Medulla oblongata (tissue), 1 donor: Measurements from ENCODE around the gene RAB4B.
"Not testable (repeated sequence)": the region's sequence is repeated elsewhere in the genome, so short reads cannot be mapped to it uniquely, and the experiment has no call there.

Experiments used
- DNase-seq: peaks from one replicate; pipeline ENCODE4 v3.0.0-alpha.2; 2015; ENCODE audit errors: extremely low spot score

RAB4B gene

DNA sequence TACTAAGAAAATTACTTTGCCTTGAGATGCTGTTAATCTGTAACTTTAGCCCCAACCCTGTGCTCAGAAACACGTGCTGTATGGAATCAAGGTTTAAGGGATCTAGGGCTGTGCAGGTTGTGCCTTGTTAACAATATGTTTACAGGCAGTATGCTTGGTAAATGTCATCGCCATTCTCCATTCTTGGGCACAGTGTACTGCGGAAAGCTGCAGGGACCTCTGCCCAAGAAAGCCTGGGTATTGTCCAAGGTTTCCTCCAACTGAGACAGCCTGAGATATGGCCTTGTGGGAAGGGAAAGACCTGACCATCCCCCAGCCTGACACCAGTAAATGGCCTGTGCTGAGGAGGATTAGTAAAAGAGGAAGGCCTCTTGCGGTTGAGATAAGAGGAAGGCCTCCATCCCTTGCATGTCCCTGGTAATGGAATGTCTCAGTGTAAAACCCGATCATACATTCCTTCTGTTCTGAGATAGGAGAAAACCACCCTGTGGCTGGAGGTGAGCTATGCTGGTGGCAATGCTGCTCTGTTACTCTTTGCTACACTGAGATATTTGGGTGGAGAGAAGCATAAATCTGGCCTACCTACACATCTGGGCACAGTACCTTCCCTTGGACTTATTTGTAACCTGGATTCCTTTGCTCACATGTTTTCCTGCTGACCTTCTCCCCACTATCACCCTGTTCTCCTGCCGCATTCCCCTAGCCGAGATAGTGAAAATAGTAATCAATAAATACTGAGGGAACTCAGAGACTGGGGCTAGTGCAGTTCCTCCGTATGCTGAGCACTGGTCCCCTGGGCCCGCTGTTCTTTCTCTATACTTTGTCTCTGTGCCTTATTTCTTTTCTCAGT lies 44.9 kb downstream of the RAB4B start:
- peak; percentile 53 for DNase-seq

- not testable (repeated sequence) for DNase-seq
Observed at GRCh38 chr19:40824916-40825315, 46.9 kb downstream of the RAB4B start.

DNA sequence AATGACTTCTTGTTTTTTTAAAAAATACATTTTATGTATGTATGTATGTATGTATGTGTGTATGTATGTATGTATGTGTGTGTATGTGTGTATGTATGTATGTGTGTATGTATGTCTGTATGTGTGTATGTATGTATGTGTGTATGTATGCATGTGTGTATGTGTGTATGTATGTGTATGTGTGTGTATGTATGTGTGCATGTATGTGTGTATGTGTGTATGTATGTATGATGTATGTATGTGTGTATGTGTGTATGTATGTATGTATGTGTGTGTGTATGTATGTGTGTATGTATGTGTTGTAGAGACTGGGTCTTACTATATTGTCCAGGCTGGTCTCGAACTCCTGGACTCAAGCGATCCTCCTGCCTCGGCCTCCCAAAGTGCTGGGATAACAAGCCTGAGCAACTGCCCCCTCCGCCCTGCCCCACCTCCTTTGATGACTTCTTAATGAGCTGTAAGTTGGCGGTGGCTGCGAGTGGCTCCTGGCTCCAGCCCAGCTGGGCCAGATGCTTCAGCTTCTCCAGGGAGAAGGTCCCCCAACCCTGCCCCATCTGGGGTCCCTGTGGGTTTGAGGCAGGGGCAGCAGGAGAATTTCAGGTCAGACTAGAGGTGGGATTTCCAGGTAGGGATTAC lies 47.5 kb downstream of the RAB4B start:
- DNase-seq = not testable (repeated sequence)

- DNase-seq = not testable (repeated sequence)
Observed at GRCh38 chr19:40826312-40826698, 48.3 kb downstream of the RAB4B start.

DNA sequence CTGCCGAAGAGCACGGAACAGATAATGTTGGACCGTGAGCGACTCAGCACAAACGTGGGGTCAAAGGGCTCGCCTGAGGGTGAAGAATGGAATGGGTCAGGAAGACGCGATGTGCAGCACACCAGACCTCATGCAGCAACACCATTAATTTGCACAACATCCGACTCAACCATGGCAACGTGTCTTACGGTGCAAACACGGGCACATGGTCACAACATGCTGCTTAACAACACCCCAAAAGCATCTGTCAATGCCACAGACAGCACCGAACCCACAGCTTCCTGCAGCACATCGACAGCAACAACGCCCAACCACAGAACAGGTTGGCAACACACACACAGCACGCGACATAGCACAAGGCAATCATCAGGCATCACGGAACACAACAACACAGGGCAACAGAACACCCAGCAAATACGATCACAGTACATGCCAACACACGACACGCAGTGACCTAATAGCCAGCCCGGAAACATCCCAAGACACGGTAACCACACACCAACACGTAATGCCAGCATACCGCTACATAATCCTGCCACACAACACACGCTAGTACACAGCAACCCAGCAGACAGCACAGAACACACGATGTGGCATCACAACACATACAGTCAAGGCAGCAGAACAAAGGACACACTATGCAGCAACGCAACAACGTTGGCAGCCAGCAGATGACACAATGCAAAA lies 48.8 kb downstream of the RAB4B start:
- not testable (repeated sequence) for DNase-seq

GRCh38 chr19:40827386-40828247 lies 49.6 kb downstream of the RAB4B start:
- no peak for DNase-seq

- no peak for DNase-seq
Observed at GRCh38 chr19:40829205-40829604, 51.2 kb downstream of the RAB4B start.

GRCh38 chr19:40830741-40831140 lies 52.7 kb downstream of the RAB4B start:
- DNase-seq = not testable (repeated sequence)

DNA sequence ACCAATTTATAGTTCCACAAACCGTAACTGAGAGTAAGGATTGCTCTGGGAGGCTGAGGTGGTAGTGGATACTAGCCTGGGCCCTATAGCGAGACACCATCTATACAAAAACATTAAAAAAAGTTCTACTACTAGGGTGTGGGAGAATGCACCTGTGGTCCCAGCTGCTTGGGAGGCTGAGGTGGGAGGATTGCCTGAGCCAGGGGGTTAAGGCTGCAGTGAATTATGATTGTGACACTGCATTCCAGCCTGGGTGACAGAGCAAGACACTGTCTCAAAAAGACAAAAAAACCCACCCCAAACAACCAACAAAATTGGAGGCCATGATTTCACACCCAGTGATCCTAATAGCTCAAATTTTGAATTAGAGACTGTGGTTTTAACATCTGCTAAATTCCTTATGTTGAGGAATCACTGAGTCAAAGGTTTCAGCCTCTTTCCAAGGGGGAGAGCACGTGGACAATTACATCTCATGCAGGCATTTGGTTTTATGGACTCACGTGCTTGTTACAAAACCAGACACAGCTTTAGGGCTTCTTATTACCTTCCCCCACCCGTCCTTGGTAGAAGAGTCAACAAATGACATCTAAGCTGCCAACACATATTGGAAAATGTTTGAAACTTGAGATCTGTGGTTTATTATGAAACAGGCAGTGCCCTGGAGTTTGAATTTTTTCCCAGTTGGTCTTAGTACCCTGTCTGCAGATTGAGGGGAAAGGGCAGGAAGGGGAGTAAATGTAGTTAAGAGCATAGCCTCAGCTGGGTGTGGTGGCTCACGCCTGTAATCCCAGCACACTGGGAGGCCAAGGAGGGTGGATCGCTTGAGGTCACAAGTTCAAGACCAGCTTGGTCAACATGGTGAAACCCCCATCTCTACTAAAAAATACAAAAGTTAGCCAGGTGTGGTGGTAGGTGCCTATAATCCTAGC lies 53.7 kb downstream of the RAB4B start:
- no peak for DNase-seq

- DNase-seq = not testable (repeated sequence)
Observed at GRCh38 chr19:40832431-40832790, 54.4 kb downstream of the RAB4B start.

DNA sequence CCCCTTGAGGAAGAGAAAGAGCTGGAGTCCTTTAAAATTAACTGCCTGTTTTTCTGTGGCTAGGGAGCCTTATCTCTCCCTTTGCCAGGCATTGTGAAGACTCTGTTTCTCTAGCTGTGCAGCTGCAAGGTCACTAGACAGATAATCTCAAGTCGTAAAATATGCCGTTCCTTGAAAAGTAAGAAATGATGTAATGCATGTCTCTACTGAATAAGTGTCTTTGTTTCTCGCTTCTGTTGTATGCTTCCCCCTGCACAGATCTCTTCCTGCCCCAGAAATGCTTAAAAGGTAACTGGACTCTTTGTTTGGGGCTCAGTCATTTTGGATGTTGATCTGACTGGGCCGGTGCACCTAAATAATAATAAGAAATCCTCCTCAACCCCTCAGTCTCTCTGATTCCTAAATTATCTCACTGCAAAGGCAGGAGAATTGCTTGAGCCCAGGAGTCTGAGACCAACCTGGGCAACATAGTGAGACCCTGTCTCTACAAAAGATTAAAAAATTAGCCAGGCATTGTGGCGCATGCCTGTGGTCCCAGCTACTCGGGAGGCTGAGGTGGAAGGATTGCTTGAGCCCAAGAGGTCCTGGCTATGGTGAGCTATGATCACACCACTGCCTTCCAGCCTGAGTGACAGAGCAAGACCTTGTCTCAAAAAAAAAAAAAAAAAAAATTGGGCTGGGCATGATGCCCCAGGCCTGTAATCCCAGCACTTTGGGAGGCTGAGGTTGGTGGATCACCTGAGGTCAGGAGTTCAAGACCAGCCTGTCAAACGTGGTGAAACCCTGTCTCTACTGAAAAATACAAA lies 55.9 kb downstream of the RAB4B start:
- not testable (repeated sequence) for DNase-seq

DNA sequence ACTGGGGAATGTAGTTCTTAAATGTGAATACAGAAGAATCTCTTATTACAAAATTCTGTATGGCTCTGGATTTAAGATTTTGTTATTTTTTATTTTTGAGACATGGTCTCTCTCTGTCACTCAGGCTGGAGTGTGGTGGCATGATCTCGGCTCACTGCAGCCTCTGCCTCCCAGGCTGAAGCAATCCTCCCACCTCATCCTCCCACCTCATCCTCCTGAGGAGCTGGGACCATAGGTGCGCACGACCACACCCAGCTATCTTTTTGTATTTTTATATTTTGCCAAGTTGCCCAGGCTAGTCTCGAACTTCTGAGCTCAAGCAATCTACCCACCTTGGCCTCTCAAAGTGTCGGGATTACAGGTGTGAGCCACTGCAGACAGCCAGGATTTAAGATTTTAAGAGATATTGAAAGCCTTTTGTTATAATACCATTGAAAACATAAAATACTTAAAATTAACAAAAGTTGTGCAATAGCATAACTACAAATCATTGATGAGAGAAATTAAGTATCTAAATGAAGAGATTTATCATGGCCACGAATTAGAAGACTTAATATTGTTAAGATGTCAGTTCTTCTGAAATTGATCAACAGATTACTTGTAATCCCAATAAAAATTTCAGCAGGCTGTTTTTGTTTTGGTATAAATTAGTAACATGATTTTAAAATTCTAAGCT lies 58.8 kb downstream of the RAB4B start:
- no peak for DNase-seq

- not testable (repeated sequence) for DNase-seq
Observed at GRCh38 chr19:40838477-40838876, 60.4 kb downstream of the RAB4B start.

DNA sequence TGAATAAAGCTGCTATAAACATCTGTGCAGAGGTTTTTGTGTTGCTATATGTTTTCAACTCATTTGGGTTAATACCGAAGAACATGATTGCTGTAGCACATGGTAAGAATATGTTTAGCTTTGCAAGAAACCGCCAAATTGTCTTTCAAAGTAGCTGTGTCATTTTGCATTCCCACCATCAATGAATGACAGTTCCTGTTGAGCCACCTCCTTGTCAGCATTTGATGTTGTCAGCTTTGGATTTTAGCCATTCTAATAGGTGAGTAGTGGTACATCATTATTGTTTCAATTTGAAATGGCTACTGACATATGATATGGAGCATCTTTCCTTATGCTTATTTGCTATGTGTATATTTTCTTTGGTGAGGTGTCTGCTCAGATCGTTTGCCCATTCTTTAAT lies 64.0 kb downstream of the RAB4B start:
- DNase-seq = not testable (repeated sequence)

GRCh38 chr19:40842997-40843652 lies 65.1 kb downstream of the RAB4B start:
- DNase-seq = not testable (repeated sequence)

- DNase-seq = not testable (repeated sequence)
Observed at GRCh38 chr19:40843653-40844052, 65.6 kb downstream of the RAB4B start.
